Effector memory CD8-positive, alpha-beta T cell (primary cell): ENCODE data around the gene PDPK1.
A peak's percentile ranks its signal among the peaks of the same experiment; 100 is the strongest.

Source experiments
- ATAC-seq: fragments of 150-1000 bp; cut with Tn5 transposase; replicated peaks from 2 replicates; pipeline ENCODE4 v1.10.0; 2021; ENCODE audit warnings: mild to moderate bottlenecking, moderate library complexity
- DNase-seq, 3 experiments: peaks; one replicate each; pipeline ENCODE4 v3.0.0; 2021
- H3K27ac Mint-ChIP-seq, 2 donors: one replicate each; pipeline ENCODE4 v1.8.0; 2022; ENCODE audit warnings: mild to moderate bottlenecking in 2 of 2, mixed read lengths in 2 of 2, moderate library complexity in 2 of 2
- H3K27me3 Mint-ChIP-seq, 2 donors: one replicate each; pipeline ENCODE4 v1.8.0; 2022; ENCODE audit warnings: mixed read lengths in 2 of 2
- H3K36me3 Mint-ChIP-seq: one replicate; pipeline ENCODE4 v1.8.0; 2022; ENCODE audit warnings: mild to moderate bottlenecking, moderate library complexity, mixed read lengths; ENCODE audit not compliant: insufficient read depth
- H3K4me1 Mint-ChIP-seq, 2 donors: one replicate each; pipeline ENCODE4 v1.8.0; 2022; ENCODE audit warnings: low read depth in 2 of 2, mixed read lengths in 2 of 2
- H3K4me3 Mint-ChIP-seq, 2 donors: one replicate each; pipeline ENCODE4 v1.8.0; 2022; ENCODE audit warnings: mild to moderate bottlenecking in 2 of 2, mixed read lengths in 2 of 2, moderate library complexity in 2 of 2
- H3K9me3 Mint-ChIP-seq, 2 donors: one replicate each; pipeline ENCODE4 v1.8.0; 2022; ENCODE audit warnings: mixed read lengths in 2 of 2

The PDPK1 gene

GRCh38 chr16:2523801-2524231 lies 14.0 kb upstream of the PDPK1 start:
- H3K9me3 Mint-ChIP-seq, result no peaks in the 10 kb centered on the region
- no peak for ATAC-seq
- peaks cover 27 to 28% of the 10 kb centered on the region in 2 donors for H3K4me1 Mint-ChIP-seq
- H3K36me3 Mint-ChIP-seq, result peaks cover 73% of the 10 kb centered on the region
- no peaks in the 10 kb centered on the region for H3K27me3 Mint-ChIP-seq
- no peak for DNase-seq
- peak overlapping the region; percentile 36 to 58 for H3K27ac Mint-ChIP-seq
- no peak overlapping the region for H3K4me3 Mint-ChIP-seq

GRCh38 chr16:2524339-2524938 lies 13.4 kb upstream of the PDPK1 start:
- H3K27me3 Mint-ChIP-seq, result no peaks in the 10 kb centered on the region
- peak overlapping the region in 1 of 2 donors; percentile 1 for H3K4me3 Mint-ChIP-seq
- ATAC-seq (no peak), DNase-seq (no peak)
- H3K9me3 Mint-ChIP-seq, result no peaks in the 10 kb centered on the region
- peak overlapping the region; percentile 36 to 38 for H3K27ac Mint-ChIP-seq
- peaks cover 22 to 24% of the 10 kb centered on the region in 2 donors for H3K4me1 Mint-ChIP-seq
- peaks cover 72% of the 10 kb centered on the region for H3K36me3 Mint-ChIP-seq

DNA sequence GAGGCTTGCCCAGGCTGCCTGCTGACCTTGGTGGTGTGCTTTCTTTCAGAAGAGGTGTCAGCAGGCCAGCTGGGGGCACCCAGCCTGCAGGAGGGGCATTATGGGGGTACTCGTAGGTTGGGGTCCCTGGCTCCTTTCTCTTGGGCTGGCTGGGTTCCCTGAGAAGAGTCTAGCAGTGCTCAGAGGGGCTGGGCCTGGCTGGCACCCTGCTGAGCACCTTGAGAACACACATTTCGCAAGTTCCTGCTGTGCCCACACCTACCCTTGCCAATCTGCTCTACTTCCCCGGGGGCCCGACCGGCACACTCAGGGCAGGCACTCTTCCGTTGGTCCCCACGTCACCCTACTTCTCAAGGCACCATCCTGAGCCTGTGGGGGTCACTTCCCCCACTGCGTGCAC lies 11.7 kb upstream of the PDPK1 start:
- no peaks in the 10 kb centered on the region for H3K27me3 Mint-ChIP-seq
- peak overlapping the region in 1 of 2 donors; percentile 53 for H3K27ac Mint-ChIP-seq
- H3K36me3 Mint-ChIP-seq, result peaks cover 71% of the 10 kb centered on the region
- H3K4me3 Mint-ChIP-seq, result no peak overlapping the region
- no peak for ATAC-seq
- H3K4me1 Mint-ChIP-seq, result peaks cover 15 to 20% of the 10 kb centered on the region in 2 donors
- no peak for DNase-seq
- H3K9me3 Mint-ChIP-seq, result no peaks in the 10 kb centered on the region

GRCh38 chr16:2527071-2527783 lies 10.6 kb upstream of the PDPK1 start:
- peaks cover 21 to 23% of the 10 kb centered on the region in 2 donors for H3K4me1 Mint-ChIP-seq
- H3K9me3 Mint-ChIP-seq, result no peaks in the 10 kb centered on the region
- H3K27ac Mint-ChIP-seq, result no peak overlapping the region
- no peak overlapping the region for H3K4me3 Mint-ChIP-seq
- peaks cover 73% of the 10 kb centered on the region for H3K36me3 Mint-ChIP-seq
- DNase-seq, result no peak
- H3K27me3 Mint-ChIP-seq, result no peaks in the 10 kb centered on the region
- no peak for ATAC-seq

GRCh38 chr16:2527784-2528100 lies 10.1 kb upstream of the PDPK1 start:
- Mint-ChIP-seq H3K27me3 (no peaks in the 10 kb centered on the region), H3K4me1 (peaks cover 26 to 28% of the 10 kb centered on the region in 2 donors), H3K36me3 (peaks cover 77% of the 10 kb centered on the region), H3K4me3 (no peak overlapping the region), H3K9me3 (no peaks in the 10 kb centered on the region), H3K27ac (no peak overlapping the region)
- no peak for ATAC-seq
- no peak for DNase-seq

GRCh38 chr16:2528161-2529060 lies 9.4 kb upstream of the PDPK1 start:
- ATAC-seq (no peak), DNase-seq (no peak)
- Mint-ChIP-seq H3K27me3 (no peaks in the 10 kb centered on the region), H3K27ac (no peak overlapping the region), H3K4me3 (no peak overlapping the region), H3K9me3 (no peaks in the 10 kb centered on the region), H3K4me1 (peaks cover 28 to 31% of the 10 kb centered on the region in 2 donors), H3K36me3 (peaks cover 77% of the 10 kb centered on the region)

GRCh38 chr16:2529061-2529931 lies 8.5 kb upstream of the PDPK1 start:
- no peaks in the 10 kb centered on the region for H3K27me3 Mint-ChIP-seq
- H3K4me1 Mint-ChIP-seq, result peaks cover 25 to 27% of the 10 kb centered on the region in 2 donors
- H3K9me3 Mint-ChIP-seq, result no peaks in the 10 kb centered on the region
- peak overlapping the region; percentile 56 to 98 for H3K27ac Mint-ChIP-seq
- no peak for DNase-seq
- H3K36me3 Mint-ChIP-seq, result peaks cover 79% of the 10 kb centered on the region
- no peak for ATAC-seq
- H3K4me3 Mint-ChIP-seq, result peak overlapping the region in 1 of 2 donors; percentile 23

- peaks cover 76% of the 10 kb centered on the region for H3K36me3 Mint-ChIP-seq
- DNase-seq, result no peak
- peak overlapping the region; percentile 98 to 99 for H3K27ac Mint-ChIP-seq
- no peaks in the 10 kb centered on the region for H3K9me3 Mint-ChIP-seq
- peaks cover 24 to 27% of the 10 kb centered on the region in 2 donors for H3K4me1 Mint-ChIP-seq
- H3K4me3 Mint-ChIP-seq, result peak overlapping the region; percentile 33 to 96
- H3K27me3 Mint-ChIP-seq, result no peaks in the 10 kb centered on the region
- no peak for ATAC-seq
Observed at GRCh38 chr16:2529961-2530628, 7.7 kb upstream of the PDPK1 start.

- ATAC-seq (no peak), DNase-seq (no peak)
- no peaks in the 10 kb centered on the region for H3K27me3 Mint-ChIP-seq
- H3K4me1 Mint-ChIP-seq, result peaks cover 24 to 26% of the 10 kb centered on the region in 2 donors
- no peaks in the 10 kb centered on the region for H3K9me3 Mint-ChIP-seq
- H3K27ac Mint-ChIP-seq, result peak overlapping the region; percentile 98 to 99
- peaks cover 80% of the 10 kb centered on the region for H3K36me3 Mint-ChIP-seq
- peak overlapping the region; percentile 96 to 98 for H3K4me3 Mint-ChIP-seq
Observed at GRCh38 chr16:2530629-2531318, 7.0 kb upstream of the PDPK1 start.

DNA sequence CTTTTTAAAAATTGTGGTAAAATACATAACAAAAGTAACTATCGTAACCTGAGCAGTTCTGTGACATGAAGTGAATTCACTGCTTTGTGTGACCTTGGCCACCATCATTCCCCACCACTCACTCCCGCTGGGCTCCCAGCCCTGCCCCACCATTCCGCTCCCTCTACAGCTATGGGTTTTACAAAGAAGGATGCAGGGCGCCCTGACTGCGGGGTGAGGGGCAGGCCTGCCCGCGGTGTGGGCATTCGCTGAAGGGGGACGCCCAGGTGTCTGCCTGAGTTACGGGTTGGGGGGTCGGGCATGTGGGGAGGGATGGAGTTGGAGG lies 6.5 kb upstream of the PDPK1 start, which contains the start of gene CEMP1:
Gene CEMP1, minus strand, starts transcription at position 38 of the 325 bp plus-strand sequence. CDS start 335 bp downstream, outside the sequence.
- DNase-seq, result no peak
- H3K27ac Mint-ChIP-seq, result peak within 1 kb of the TSS; percentile 98 to 99
- H3K27me3 Mint-ChIP-seq, result no peaks in the 10 kb centered on the region
- H3K36me3 Mint-ChIP-seq, result peaks cover 80% of the 10 kb centered on the region
- no peaks in the 10 kb centered on the region for H3K9me3 Mint-ChIP-seq
- H3K4me1 Mint-ChIP-seq, result peaks cover 20 to 22% of the 10 kb centered on the region in 2 donors
- no peak for ATAC-seq
- peak within 1 kb of the TSS; percentile 96 to 98 for H3K4me3 Mint-ChIP-seq

GRCh38 chr16:2531696-2532493 lies 5.9 kb upstream of the PDPK1 start:
- Mint-ChIP-seq H3K4me1 (peaks cover 19 to 25% of the 10 kb centered on the region in 2 donors), H3K36me3 (peaks cover 80% of the 10 kb centered on the region), H3K9me3 (no peaks in the 10 kb centered on the region), H3K27ac (peak overlapping the region; percentile 98 to 99), H3K27me3 (no peaks in the 10 kb centered on the region), H3K4me3 (peak overlapping the region; percentile 96 to 98)
- DNase-seq (peak; percentile 94 to 97 (median 96)), ATAC-seq (peak; percentile 82)
